GM21717 (cell line): ENCODE data around the gene TXNDC9.
"Not testable (repeated sequence)": the region's sequence is repeated elsewhere in the genome, so short reads cannot be mapped to it uniquely, and the experiment has no call there.

Experiments
- ATAC-seq: cut with Tn5 transposase; IDR thresholded peaks from one replicate; pipeline ENCODE4 v1.9.1; 2021; ENCODE audit warnings: mild to moderate bottlenecking, moderate library complexity; ENCODE audit not compliant: unreplicated experiment

Gene TXNDC9

GRCh38 chr2:99336804-99337112, 625 bp upstream of the TXNDC9 start:
- ATAC-seq = peak; percentile 13

GRCh38 chr2:99325384-99325783, 10.7 kb downstream of the TXNDC9 start:
- no peak for ATAC-seq

GRCh38 chr2:99317873-99318200, 18.3 kb downstream of the TXNDC9 start:
- not testable (repeated sequence) for ATAC-seq

DNA sequence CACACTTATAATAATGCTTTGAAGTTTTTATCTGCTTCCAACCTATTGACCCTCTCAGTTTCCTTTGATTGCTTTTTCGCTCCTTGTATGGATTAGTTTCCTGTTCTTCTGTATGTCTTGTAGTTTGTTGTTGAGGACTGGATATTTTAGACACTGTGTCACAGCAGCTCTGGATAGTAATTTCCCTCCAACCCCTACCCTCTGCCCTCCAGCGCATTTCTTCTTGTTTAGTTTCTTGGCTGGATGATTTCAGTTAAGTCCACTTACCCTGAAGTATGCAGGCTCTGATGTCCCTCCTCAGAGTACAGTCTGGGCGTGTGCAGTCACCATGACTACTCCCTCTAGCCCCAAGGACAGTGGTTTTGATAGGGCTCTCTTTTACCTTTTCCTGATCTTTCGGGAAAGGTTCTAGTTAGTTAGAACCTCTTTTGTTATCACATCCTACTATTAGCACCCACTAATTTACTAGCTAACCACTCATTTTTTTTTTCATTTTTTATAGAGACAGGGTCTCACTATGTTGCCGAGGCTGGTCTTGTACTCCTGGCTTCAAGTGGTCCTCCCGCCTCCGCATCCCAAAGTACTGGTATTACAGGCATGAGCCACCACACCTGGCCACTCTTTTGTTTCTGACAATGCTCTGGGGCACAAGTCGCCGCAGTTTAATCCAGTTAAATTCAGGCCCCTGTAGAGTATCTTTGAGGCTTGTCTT, 18.8 kb downstream of the TXNDC9 start:
- ATAC-seq = no peak

DNA sequence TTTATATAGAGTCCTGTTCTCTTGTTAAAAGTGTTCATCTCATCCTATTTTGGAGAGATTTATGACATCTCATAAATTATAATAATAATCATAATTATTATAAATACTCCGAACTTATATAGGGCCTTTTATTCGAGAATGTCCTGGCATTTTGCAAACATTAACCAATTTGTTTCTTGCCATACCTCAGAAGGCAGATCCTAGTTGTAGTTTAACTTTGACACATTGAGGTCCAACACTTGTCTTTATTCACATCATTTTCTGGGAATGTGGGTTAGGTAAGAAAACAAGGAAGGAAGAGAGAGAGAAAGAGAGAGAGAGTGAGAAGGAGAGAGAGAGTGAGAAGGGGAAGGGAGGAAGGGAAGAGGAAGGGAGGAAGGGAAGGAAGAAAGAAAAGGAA, 35.0 kb downstream of the TXNDC9 start, which contains the start of gene LYG1:
TSS of gene LYG1 (minus strand) at position 101 of the 400 bp plus-strand sequence. CDS start 5,527 bp downstream, outside the sequence.
- not testable (repeated sequence) for ATAC-seq

GRCh38 chr2:99299580-99299979, 36.6 kb downstream of the TXNDC9 start:
- ATAC-seq = no peak

GRCh38 chr2:99297994-99298393, 38.1 kb downstream of the TXNDC9 start:
- no peak for ATAC-seq

GRCh38 chr2:99285526-99285925, 50.6 kb downstream of the TXNDC9 start:
- no peak for ATAC-seq

DNA sequence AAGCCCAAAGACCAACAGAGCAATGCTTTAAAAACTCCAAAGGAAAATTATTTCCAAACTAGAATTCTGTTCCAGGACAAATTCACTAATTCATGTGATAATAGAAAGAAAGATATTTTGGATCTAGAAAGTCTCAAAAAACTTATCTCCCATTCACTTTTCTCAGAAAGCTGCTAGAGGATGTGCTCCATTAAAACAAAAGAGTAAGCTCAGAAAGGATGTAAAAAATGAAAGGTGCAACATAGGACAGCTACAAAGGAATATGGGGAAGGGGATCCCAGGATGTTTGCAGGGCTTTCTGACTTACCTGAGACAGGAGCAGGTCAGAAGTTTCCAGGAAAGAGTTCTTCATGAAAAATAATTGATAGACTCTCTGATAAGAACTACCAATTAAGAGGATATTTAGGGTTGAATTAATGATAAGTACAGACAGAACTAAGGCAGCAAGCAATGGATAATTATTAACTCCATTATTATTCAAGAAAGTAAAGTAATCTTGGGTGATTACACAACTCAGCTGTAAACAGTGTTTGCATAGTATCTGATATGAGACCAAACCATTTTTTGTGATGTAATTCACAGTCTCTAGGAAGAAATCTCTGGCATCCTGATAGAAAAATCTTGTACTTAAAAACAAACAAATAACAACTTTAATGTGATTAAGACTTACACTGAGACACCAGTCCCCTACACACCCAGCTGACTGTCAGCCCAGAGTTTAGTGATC, 56.0 kb downstream of the TXNDC9 start:
- no peak for ATAC-seq

- ATAC-seq = no peak
Observed at GRCh38 chr2:99278793-99279291, 57.3 kb downstream of the TXNDC9 start.

GRCh38 chr2:99278195-99278765, 57.9 kb downstream of the TXNDC9 start:
- ATAC-seq = not testable (repeated sequence)

GRCh38 chr2:99275882-99276281, 60.3 kb downstream of the TXNDC9 start:
- ATAC-seq = no peak
